ENCODE measurements around the gene TRPM3.

GRCh38 chr9:71121275-71122021, at the start of gene TRPM3:
- no peak for TF ChIP-seq CTCF (IDR thresholded peaks at IDR 0.05; ENCODE audit: low read length)
- TF ChIP-seq EZH2 (optimal IDR thresholded peaks at IDR 0.05; ENCODE audit: low read depth, low read length): no peak
